Muscle of leg (tissue), 11 donors: Measurements from ENCODE around the gene ARMC9. TPM values are rescaled to one million over a fixed set of nuclear protein-coding genes. Genes with fewer than 3 reads are reported as not detected.

Experiments used
- DNase-seq: peaks from one replicate; pipeline ENCODE4 v3.0.0; 2013
- H3K27ac ChIP-seq: one replicate; pipeline ENCODE4 v1.5.1; 2013; ENCODE audit warnings: mild to moderate bottlenecking, low read length, control low read depth
- H3K27me3 ChIP-seq: one replicate; pipeline ENCODE4 v1.6.1; 2013; ENCODE audit warnings: low read length; ENCODE audit not compliant: control insufficient read depth, insufficient read depth
- H3K36me3 ChIP-seq: one replicate; pipeline ENCODE4 v1.6.1; 2013; ENCODE audit warnings: low read length; ENCODE audit not compliant: control insufficient read depth, insufficient read depth
- H3K4me1 ChIP-seq: one replicate; pipeline ENCODE4 v1.6.1; 2013; ENCODE audit warnings: low read length; ENCODE audit not compliant: control insufficient read depth, insufficient read depth
- H3K4me3 ChIP-seq: one replicate; pipeline ENCODE4 v1.5.1; 2013; ENCODE audit warnings: low read length, control low read depth
- H3K9me3 ChIP-seq: replicated peaks from 2 replicates; pipeline ENCODE4 v1.6.1; 2013; ENCODE audit warnings: low read depth, low read length; ENCODE audit not compliant: control insufficient read depth
- WGBS: methylation state at CpG from one replicate; pipeline ENCODE4 v1.1.5; 2013; ENCODE audit warnings: missing lambda C conversion rate; ENCODE audit not compliant: insufficient coverage; 5-methylcytosine and 5-hydroxymethylcytosine counted together
- polyA plus RNA-seq, 8 donors: library from polyadenylated mRNA; unstranded; fragments of 120-200 nt; gene quantifications; one replicate each; pipeline versions ENCODE4 v1.2.1 to v1.2.3, GENCODE V29; 2013; ENCODE audit warnings: inconsistent platforms in 1 of 8, low replicate concordance in 1 of 8; ENCODE audit not compliant: insufficient read length in 8 of 8, insufficient read depth in 1 of 8
- total RNA-seq: library from RNA; stranded (reverse); fragments of 120-200 nt; gene quantifications from one replicate; pipeline ENCODE4 v1.2.4, GENCODE V29; 2013

ARMC9 gene
- total and polyA plus RNA-seq, 9 donors: 3.6 to 9.4 (median 5.3) TPM

GRCh38 chr2:231219289-231219688 is 20.9 kb downstream of the ARMC9 start:
- peaks cover 11% of the 10 kb centered on the region for H3K36me3 ChIP-seq
- no CpG with 5 or more reads among the region's 3 CpGs for WGBS

GRCh38 chr2:231221761-231222160 is 23.3 kb downstream of the ARMC9 start:
- 100% methylated on average over 1 of the region's 3 CpGs for WGBS
- no peak overlapping the region for H3K27ac ChIP-seq

More at GRCh38 chr2:231219289-231219688, 20.9 kb downstream of the ARMC9 start:
- Histone ChIP-seq H3K27ac (no peak overlapping the region), H3K27me3 (no peaks in the 10 kb centered on the region), H3K9me3 (no peaks in the 10 kb centered on the region), H3K4me1 (no peaks in the 10 kb centered on the region), H3K4me3 (no peak overlapping the region)
- DNase-seq: no peak

GRCh38 chr2:231222318-231223000 is 24.0 kb downstream of the ARMC9 start:
- no peaks in the 10 kb centered on the region for H3K4me1 ChIP-seq
- H3K27ac ChIP-seq: no peak overlapping the region
- no CpG with 5 or more reads among the region's 7 CpGs for WGBS
- DNase-seq: no peak
- H3K27me3 ChIP-seq: no peaks in the 10 kb centered on the region
- H3K36me3 ChIP-seq: peaks cover 2% of the 10 kb centered on the region
- H3K9me3 ChIP-seq: no peaks in the 10 kb centered on the region
- H3K4me3 ChIP-seq: no peak overlapping the region

More at GRCh38 chr2:231221761-231222160, 23.3 kb downstream of the ARMC9 start:
- H3K4me1 ChIP-seq: no peaks in the 10 kb centered on the region
- no peaks in the 10 kb centered on the region for H3K27me3 ChIP-seq
- no peak for DNase-seq
- H3K4me3 ChIP-seq: no peak overlapping the region
- H3K9me3 ChIP-seq: no peaks in the 10 kb centered on the region
- H3K36me3 ChIP-seq: peaks cover 2% of the 10 kb centered on the region

GRCh38 chr2:231223001-231223375 is 24.6 kb downstream of the ARMC9 start:
- H3K9me3 ChIP-seq: no peaks in the 10 kb centered on the region
- H3K4me3 ChIP-seq: no peak overlapping the region
- DNase-seq: no peak
- no CpG with 5 or more reads among the region's 3 CpGs for WGBS
- H3K36me3 ChIP-seq: peaks cover 2% of the 10 kb centered on the region
- H3K27me3 ChIP-seq: no peaks in the 10 kb centered on the region
- no peak overlapping the region for H3K27ac ChIP-seq
- no peaks in the 10 kb centered on the region for H3K4me1 ChIP-seq

DNA sequence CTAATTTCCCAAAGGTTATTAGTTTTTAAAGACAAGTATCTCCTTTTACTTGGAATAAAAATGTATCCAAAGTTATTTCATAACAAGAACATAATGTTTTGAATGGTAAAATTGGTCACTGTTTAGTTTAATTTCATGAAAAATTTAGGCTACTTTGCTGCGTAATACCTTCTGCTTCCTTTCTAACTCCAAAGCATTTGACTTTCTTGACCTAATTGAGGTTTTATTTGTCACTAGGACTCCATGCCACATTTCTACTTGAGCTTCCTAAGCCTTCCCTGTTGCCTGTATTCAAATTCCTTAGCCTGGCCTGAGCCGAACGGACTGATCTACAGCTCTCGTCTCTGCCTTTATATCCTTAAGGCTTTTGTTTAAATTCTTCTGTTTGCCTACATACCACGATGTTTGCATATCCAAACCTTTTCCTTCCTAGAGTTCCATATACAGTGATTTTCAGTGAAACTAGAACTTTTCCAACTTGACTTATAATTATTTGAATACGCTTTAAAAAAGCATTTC is 25.1 kb downstream of the ARMC9 start:
- H3K4me3 ChIP-seq: no peak overlapping the region
- H3K36me3 ChIP-seq: peaks cover 2% of the 10 kb centered on the region
- WGBS: 80% methylated on average over 1 of the region's 6 CpGs
- no peaks in the 10 kb centered on the region for H3K27me3 ChIP-seq
- H3K4me1 ChIP-seq: no peaks in the 10 kb centered on the region
- H3K27ac ChIP-seq: no peak overlapping the region
- H3K9me3 ChIP-seq: no peaks in the 10 kb centered on the region
- no peak for DNase-seq

DNA sequence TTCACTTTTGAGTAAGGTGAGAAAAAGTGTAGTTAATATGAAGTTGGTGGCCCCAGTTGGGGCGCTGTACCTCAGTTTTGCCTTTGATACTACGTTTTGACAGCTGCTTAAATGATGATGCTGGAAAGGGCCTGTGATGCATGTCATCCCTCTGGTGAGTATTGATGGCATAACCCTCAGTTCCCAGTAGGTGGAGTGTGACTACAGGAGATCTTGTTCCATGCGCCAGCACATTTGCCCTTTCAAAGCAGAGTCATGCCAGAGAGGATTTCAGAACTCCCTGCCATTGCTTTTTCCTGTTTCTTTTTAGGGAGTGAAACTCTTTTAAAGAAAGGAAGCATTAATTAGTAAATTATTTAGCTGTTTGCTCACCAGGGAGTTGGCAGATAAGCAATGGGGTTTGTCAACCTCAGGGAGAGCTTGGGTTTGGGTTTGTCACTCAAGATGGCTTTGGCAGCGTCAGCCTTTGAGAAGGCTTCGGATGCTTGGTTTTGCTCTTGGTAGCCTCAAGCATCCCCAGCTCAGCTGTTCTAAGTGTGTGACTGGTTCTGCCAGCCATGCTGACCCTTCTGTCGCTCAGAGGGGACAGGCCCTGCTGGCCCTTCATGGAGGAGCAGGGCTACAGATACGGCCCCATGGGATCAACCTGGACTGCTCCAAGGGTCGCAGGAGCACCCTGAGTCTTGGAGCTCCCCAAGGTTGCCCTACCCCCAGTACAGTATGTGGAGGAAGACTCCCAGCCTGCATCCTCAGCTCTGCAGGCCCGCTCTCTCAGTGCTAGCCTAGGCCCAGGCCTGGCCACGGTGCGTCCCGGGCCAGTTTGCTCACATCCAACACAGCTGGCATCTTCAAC is 29.1 kb downstream of the ARMC9 start:
- Histone ChIP-seq H3K36me3 (no peaks in the 10 kb centered on the region), H3K4me1 (no peaks in the 10 kb centered on the region), H3K9me3 (no peaks in the 10 kb centered on the region), H3K27ac (no peak overlapping the region), H3K27me3 (no peaks in the 10 kb centered on the region), H3K4me3 (no peak overlapping the region)
- peak; percentile 83 for DNase-seq
- WGBS: 74% methylated on average over 12 of the region's 12 CpGs

GRCh38 chr2:231228223-231228622 is 29.8 kb downstream of the ARMC9 start:
- Histone ChIP-seq H3K36me3 (no peaks in the 10 kb centered on the region), H3K27ac (no peak overlapping the region), H3K4me3 (no peak overlapping the region), H3K27me3 (no peaks in the 10 kb centered on the region), H3K4me1 (no peaks in the 10 kb centered on the region), H3K9me3 (no peaks in the 10 kb centered on the region)
- DNase-seq: no peak
- 68% methylated on average over 8 of the region's 9 CpGs for WGBS

GRCh38 chr2:231228974-231229529 is 30.6 kb downstream of the ARMC9 start:
- WGBS: no CpG with 5 or more reads among the region's 5 CpGs
- no peaks in the 10 kb centered on the region for H3K4me1 ChIP-seq
- peak; percentile 27 for DNase-seq
- H3K27me3 ChIP-seq: no peaks in the 10 kb centered on the region
- H3K27ac ChIP-seq: no peak overlapping the region
- no peak overlapping the region for H3K4me3 ChIP-seq
- no peaks in the 10 kb centered on the region for H3K9me3 ChIP-seq
- H3K36me3 ChIP-seq: no peaks in the 10 kb centered on the region

DNA sequence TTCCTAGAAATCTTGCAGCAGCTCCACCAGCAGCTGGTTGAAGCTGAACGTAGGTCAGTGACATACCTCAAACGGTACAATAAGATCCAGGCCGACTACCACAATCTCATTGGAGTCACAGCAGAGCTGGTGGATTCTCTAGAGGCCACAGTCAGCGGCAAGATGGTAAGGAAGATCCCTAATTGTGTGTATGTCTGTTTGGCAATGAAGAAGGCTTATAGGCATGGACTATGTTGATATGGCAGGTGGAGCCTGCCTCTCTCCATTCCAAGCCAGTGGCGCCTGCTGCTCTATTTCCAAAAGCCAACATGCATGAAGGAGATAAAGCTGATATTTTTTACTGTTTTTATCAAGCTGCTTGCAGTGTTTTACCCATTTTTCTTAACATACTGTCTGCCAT is 36.8 kb downstream of the ARMC9 start:
- Histone ChIP-seq H3K27ac (no peak overlapping the region), H3K4me3 (no peak overlapping the region), H3K4me1 (no peaks in the 10 kb centered on the region), H3K27me3 (no peaks in the 10 kb centered on the region), H3K9me3 (no peaks in the 10 kb centered on the region), H3K36me3 (peaks cover 2% of the 10 kb centered on the region)
- WGBS: 86% methylated on average over 3 of the region's 5 CpGs
- DNase-seq: no peak

DNA sequence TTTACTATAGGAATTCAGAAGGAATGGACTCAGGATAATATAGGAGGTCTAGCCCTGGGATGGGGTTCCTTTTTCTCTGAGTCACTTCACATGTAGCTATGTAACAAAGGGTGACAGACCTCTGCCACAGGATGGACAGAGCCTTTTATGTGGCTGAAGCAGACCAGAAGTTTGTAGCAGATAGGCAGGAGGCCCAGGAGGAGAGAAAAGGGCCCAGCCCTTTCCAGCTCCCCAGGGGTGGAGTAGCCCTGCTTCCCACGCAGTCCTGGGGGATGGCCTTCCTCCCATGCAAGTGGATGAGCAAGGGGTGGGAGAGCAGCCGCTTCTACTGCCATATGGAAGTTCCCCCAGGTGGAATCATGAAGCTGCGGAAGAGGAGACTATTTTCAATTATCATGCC is 40.3 kb downstream of the ARMC9 start:
- Histone ChIP-seq H3K27ac (no peak overlapping the region), H3K4me1 (no peaks in the 10 kb centered on the region), H3K36me3 (peaks cover 2% of the 10 kb centered on the region), H3K27me3 (no peaks in the 10 kb centered on the region), H3K9me3 (no peaks in the 10 kb centered on the region), H3K4me3 (no peak overlapping the region)
- DNase-seq: no peak
- WGBS: 45% methylated on average over 2 of the region's 3 CpGs
